PFSK-1 (cell line): ENCODE data around the gene MBNL2.

Source experiments
- POLR2AphosphoS5 ChIP-seq: IDR thresholded peaks from 2 replicates; pipeline ENCODE4 v1.6.1; 2012; ENCODE audit warnings: low read depth, mild to moderate bottlenecking, control low read depth, low read length, moderate library complexity
- REST ChIP-seq, 2 experiments: IDR thresholded peaks; 2 replicates each; pipeline versions ENCODE4 v1.6.1 to v1.8.0; 2011 to 2012; ENCODE audit warnings: low read depth in 2 of 2, low read length in 2 of 2, control low read depth in 1 of 2, inconsistent platforms in 1 of 2, mild to moderate bottlenecking in 1 of 2, moderate library complexity in 1 of 2; ENCODE audit not compliant: insufficient read depth in 1 of 2

- no peak for TF ChIP-seq POLR2AphosphoS5
- TF ChIP-seq REST (IDR thresholded peaks at IDR 0.05; ENCODE audit: insufficient read depth in 1 of 2, low read depth in 2 of 2, low read length in 2 of 2), result no peak
These were observed 100.7 kb downstream of the MBNL2 start for GRCh38 chr13:97322740-97323342.
